Neural cell (in vitro differentiated cells): ENCODE results near the gene POLR1A. TPM values are rescaled to one million over a fixed set of nuclear protein-coding genes. Genes with fewer than 3 reads are reported as not detected.

ENCODE experiments used
- H2AFZ ChIP-seq: fragments of 200-600, 300-800 bp; sonication (generic), shearing (Covaris generic); 2 replicates; pipeline ENCODE4 v1.6.0; 2014; ENCODE audit warnings: low read depth, mild to moderate bottlenecking, antibody characterized with exemption, low read length, moderate library complexity
- H3F3A ChIP-seq: fragments of 200-600 bp; shearing (Covaris generic); 2 replicates; pipeline ENCODE4 v1.6.1; 2016; ENCODE audit warnings: mild to moderate bottlenecking, moderate library complexity, mixed read lengths, antibody characterized with exemption, low read length; ENCODE audit not compliant: insufficient read depth, poor library complexity, severe bottlenecking
- H3K27ac ChIP-seq: fragments of 200-600, 300-800 bp; sonication (generic), shearing (Covaris generic); 2 replicates; pipeline ENCODE4 v1.5.1; 2014; ENCODE audit warnings: mild to moderate bottlenecking, low read length, moderate library complexity
- H3K27me3 ChIP-seq: fragments of 300-800, 200-600 bp; sonication (generic), shearing (Covaris generic); 2 replicates; pipeline ENCODE4 v1.6.0; 2014; ENCODE audit warnings: mild to moderate bottlenecking, low read depth, low read length, moderate library complexity; ENCODE audit not compliant: insufficient read depth
- H3K36me3 ChIP-seq: fragments of 300-800, 200-600 bp; sonication (generic), shearing (Covaris generic); 2 replicates; pipeline ENCODE4 v1.5.1; 2014; ENCODE audit warnings: mild to moderate bottlenecking, antibody characterized with exemption, low read length, moderate library complexity; ENCODE audit not compliant: insufficient read depth
- H3K4me2 ChIP-seq: fragments of 300-800, 200-600 bp; sonication (generic), shearing (Covaris generic); 2 replicates; pipeline ENCODE4 v1.6.0; 2014; ENCODE audit warnings: mild to moderate bottlenecking, low read length
- H3K4me3 ChIP-seq: fragments of 300-800, 200-600 bp; sonication (generic), shearing (Covaris generic); 2 replicates; pipeline ENCODE4 v1.5.1; 2014; ENCODE audit warnings: mild to moderate bottlenecking, low read length, moderate library complexity
- H3K79me2 ChIP-seq: fragments of 200-600 bp; shearing (Covaris generic); replicated peaks from 2 replicates; pipeline ENCODE4 v1.6.0; 2014; ENCODE audit warnings: mild to moderate bottlenecking, low read length, moderate library complexity; ENCODE audit not compliant: insufficient read depth
- H3K9ac ChIP-seq: fragments of 300-800, 200-600 bp; sonication (generic), shearing (Covaris generic); 2 replicates; pipeline ENCODE4 v1.6.1; 2016; ENCODE audit warnings: mild to moderate bottlenecking, low read length, mixed read lengths
- H3K9me2 ChIP-seq: fragments of 200-600 bp; shearing (Covaris generic); 2 replicates; pipeline ENCODE4 v1.6.1; 2016; ENCODE audit warnings: mild to moderate bottlenecking, low read length, mixed read lengths; ENCODE audit not compliant: insufficient read depth
- H3K9me3 ChIP-seq: fragments of 200-600, 300-800 bp; sonication (generic), shearing (Covaris generic); 2 replicates; pipeline ENCODE4 v1.6.1; 2016; ENCODE audit warnings: mild to moderate bottlenecking, mixed run types, low read length, moderate library complexity, mixed read lengths
- H4K20me1 ChIP-seq: fragments of 200-600 bp; shearing (Covaris generic); 2 replicates; pipeline ENCODE4 v1.6.1; 2016; ENCODE audit warnings: mild to moderate bottlenecking, mixed run types; ENCODE audit not compliant: insufficient read depth
- EP300 ChIP-seq: fragments of 450-650 bp; conservative IDR thresholded peaks from 2 replicates; pipeline ENCODE4 v1.6.1; 2014; ENCODE audit warnings: antibody characterized with exemption, mild to moderate bottlenecking, moderate library complexity; ENCODE audit not compliant: poor library complexity, severe bottlenecking
- EZH2 ChIP-seq: fragments of 200-600, 300-800 bp; shearing (Covaris generic), sonication (generic); IDR thresholded peaks from 2 replicates; pipeline ENCODE4 v1.6.1; 2014; ENCODE audit warnings: antibody characterized with exemption, low read length, borderline replicate concordance, mild to moderate bottlenecking; ENCODE audit not compliant: insufficient read depth, poor library complexity, severe bottlenecking
- MXI1 ChIP-seq: fragments of 450-650 bp; conservative IDR thresholded peaks from 2 replicates; pipeline ENCODE4 v1.6.1; 2014; ENCODE audit warnings: antibody characterized with exemption, mild to moderate bottlenecking; ENCODE audit not compliant: poor library complexity, severe bottlenecking
- POLR2AphosphoS5 ChIP-seq: IDR thresholded peaks from 2 replicates; pipeline ENCODE4 v1.6.1; 2012
- RAD21 ChIP-seq: fragments of 450-650 bp; conservative IDR thresholded peaks from 2 replicates; pipeline ENCODE4 v1.6.1; 2014; ENCODE audit warnings: antibody characterized with exemption, mild to moderate bottlenecking, moderate library complexity
- REST ChIP-seq: IDR thresholded peaks from 2 replicates; pipeline ENCODE4 v1.6.1; 2012; ENCODE audit warnings: borderline replicate concordance
- SMC3 ChIP-seq: fragments of 450-650 bp; conservative IDR thresholded peaks from 2 replicates; pipeline ENCODE4 v1.6.1; 2014; ENCODE audit warnings: antibody characterized with exemption, mild to moderate bottlenecking, moderate library complexity; ENCODE audit not compliant: poor library complexity
- TAF1 ChIP-seq: IDR thresholded peaks from 2 replicates; pipeline ENCODE4 v1.6.1; 2012; ENCODE audit warnings: low read depth
- polyA plus RNA-seq: library from polyadenylated mRNA; depleted of rRNA; stranded (reverse); fragments of >200 nt; gene quantifications from 2 replicates; pipeline ENCODE4 v1.2.3, GENCODE V29; 2014
- TF ChIP-seq, protein P1 (sequence below): fragments of 450-650 bp; IDR thresholded peaks from 2 replicates; pipeline ENCODE4 v1.5.1; 2014; ENCODE audit warnings: antibody characterized with exemption, mild to moderate bottlenecking, moderate library complexity; ENCODE audit not compliant: poor library complexity, severe bottlenecking

The POLR1A gene
- polyA plus RNA-seq, 1 donor from 2014 or later = 5.4 TPM

- H3K9ac ChIP-seq = no peak overlapping the region
- no peaks in the 10 kb centered on the region for H3K9me3 ChIP-seq
- no peak overlapping the region for H2AFZ ChIP-seq
- H3K27me3 ChIP-seq = no peaks in the 10 kb centered on the region
- no peaks in the 10 kb centered on the region for H3K79me2 ChIP-seq
- no peak overlapping the region for H3K27ac ChIP-seq
- H3F3A ChIP-seq = no peaks in the 10 kb centered on the region
- TF ChIP-seq TAF1 (no peak), SMC3 (no peak), EZH2 (no peak), REST (no peak), MXI1 (no peak), RAD21 (no peak), EP300 (no peak), POLR2AphosphoS5 (no peak)
- TF ChIP-seq, protein P1, sequence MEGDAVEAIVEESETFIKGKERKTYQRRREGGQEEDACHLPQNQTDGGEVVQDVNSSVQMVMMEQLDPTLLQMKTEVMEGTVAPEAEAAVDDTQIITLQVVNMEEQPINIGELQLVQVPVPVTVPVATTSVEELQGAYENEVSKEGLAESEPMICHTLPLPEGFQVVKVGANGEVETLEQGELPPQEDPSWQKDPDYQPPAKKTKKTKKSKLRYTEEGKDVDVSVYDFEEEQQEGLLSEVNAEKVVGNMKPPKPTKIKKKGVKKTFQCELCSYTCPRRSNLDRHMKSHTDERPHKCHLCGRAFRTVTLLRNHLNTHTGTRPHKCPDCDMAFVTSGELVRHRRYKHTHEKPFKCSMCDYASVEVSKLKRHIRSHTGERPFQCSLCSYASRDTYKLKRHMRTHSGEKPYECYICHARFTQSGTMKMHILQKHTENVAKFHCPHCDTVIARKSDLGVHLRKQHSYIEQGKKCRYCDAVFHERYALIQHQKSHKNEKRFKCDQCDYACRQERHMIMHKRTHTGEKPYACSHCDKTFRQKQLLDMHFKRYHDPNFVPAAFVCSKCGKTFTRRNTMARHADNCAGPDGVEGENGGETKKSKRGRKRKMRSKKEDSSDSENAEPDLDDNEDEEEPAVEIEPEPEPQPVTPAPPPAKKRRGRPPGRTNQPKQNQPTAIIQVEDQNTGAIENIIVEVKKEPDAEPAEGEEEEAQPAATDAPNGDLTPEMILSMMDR = no peak
- H4K20me1 ChIP-seq = no peaks in the 10 kb centered on the region
- no peaks in the 10 kb centered on the region for H3K9me2 ChIP-seq
- H3K4me3 ChIP-seq = no peak overlapping the region
- H3K36me3 ChIP-seq = peaks cover 3% of the 10 kb centered on the region
- no peak overlapping the region for H3K4me2 ChIP-seq
These were observed 66.3 kb downstream of the POLR1A start for GRCh38 chr2:86039178-86039962.

- Histone ChIP-seq H3K4me2 (no peak overlapping the region), H3K9me3 (no peaks in the 10 kb centered on the region), H3K27ac (no peak overlapping the region), H3K79me2 (no peaks in the 10 kb centered on the region), H3K9ac (no peak overlapping the region), H3K4me3 (no peak overlapping the region), H3F3A (no peaks in the 10 kb centered on the region), H3K27me3 (no peaks in the 10 kb centered on the region), H3K36me3 (peaks cover 3% of the 10 kb centered on the region), H4K20me1 (no peaks in the 10 kb centered on the region), H2AFZ (no peak overlapping the region), H3K9me2 (no peaks in the 10 kb centered on the region)
- TF ChIP-seq POLR2AphosphoS5 (no peak), REST (no peak), EP300 (no peak), TAF1 (no peak), EZH2 (no peak), MXI1 (no peak), SMC3 (no peak), RAD21 (no peak)
- TF ChIP-seq, protein P1 = no peak
These were observed 67.2 kb downstream of the POLR1A start for GRCh38 chr2:86038291-86039081.
